Measurements from ENCODE around the gene GLUD1.
"Not testable (repeated sequence)": the region's sequence is repeated elsewhere in the genome, so short reads cannot be mapped to it uniquely, and the experiment has no call there.

The GLUD1 gene
- total RNA-seq: 222 to 253 reads per million in 2 donors

GRCh38 chr10:87094373-87095235, at the start of gene GLUD1, which contains the start of gene SHLD2:
TSS of gene GLUD1 (minus strand) at chr10:87094843. CDS start at chr10:87094769, 74 bp downstream.
TSS of gene SHLD2 (plus strand) at chr10:87095206. CDS start at chr10:87151355, 56,149 bp downstream.
- DNase-seq: peak; percentile 70 to 97 (median 81)

GRCh38 chr10:87143109-87143418, 48.4 kb upstream of the GLUD1 start:
- not testable (repeated sequence) for DNase-seq

- DNase-seq: not testable (repeated sequence)
Observed at GRCh38 chr10:87142230-87143108, 47.8 kb upstream of the GLUD1 start.

- not testable (repeated sequence) for DNase-seq
Observed at GRCh38 chr10:87137478-87137877, 42.8 kb upstream of the GLUD1 start.

GRCh38 chr10:87134440-87134839, 39.8 kb upstream of the GLUD1 start:
- DNase-seq: not testable (repeated sequence)

GRCh38 chr10:87133936-87134335, 39.3 kb upstream of the GLUD1 start:
- DNase-seq: not testable (repeated sequence)

- not testable (repeated sequence) for DNase-seq
Observed at GRCh38 chr10:87132176-87132575, 37.5 kb upstream of the GLUD1 start.

- DNase-seq: not testable (repeated sequence)
Observed at GRCh38 chr10:87127607-87128156, 33.0 kb upstream of the GLUD1 start.

- not testable (repeated sequence) for DNase-seq
Observed at GRCh38 chr10:87127048-87127447, 32.4 kb upstream of the GLUD1 start.

GRCh38 chr10:87123351-87123750, 28.7 kb upstream of the GLUD1 start:
- DNase-seq: not testable (repeated sequence)

GRCh38 chr10:87119029-87119428, 24.4 kb upstream of the GLUD1 start:
- DNase-seq: not testable (repeated sequence)

- DNase-seq: not testable (repeated sequence)
Observed at GRCh38 chr10:87118122-87118521, 23.5 kb upstream of the GLUD1 start.

GRCh38 chr10:87105446-87106124, 10.9 kb upstream of the GLUD1 start:
- DNase-seq: no peak

GRCh38 chr10:87104727-87105126, 10.1 kb upstream of the GLUD1 start:
- not testable (repeated sequence) for DNase-seq

GRCh38 chr10:87101996-87102395, 7.4 kb upstream of the GLUD1 start:
- DNase-seq: no peak

- DNase-seq: peak; percentile 48 to 91 (median 68)
Observed at GRCh38 chr10:87095236-87095945, 748 bp upstream of the GLUD1 start.

GRCh38 chr10:87093632-87094372, 841 bp downstream of the GLUD1 start:
- peak; percentile 28 to 87 (median 57) for DNase-seq

- peak in 2 of 5 experiments; percentile 24 to 64 for DNase-seq
Observed at GRCh38 chr10:87092861-87093631, 1.6 kb downstream of the GLUD1 start.

GRCh38 chr10:87092376-87092860, 2.2 kb downstream of the GLUD1 start:
- DNase-seq: peak in 1 of 5 experiments; percentile 39

GRCh38 chr10:87090779-87091178, 3.9 kb downstream of the GLUD1 start:
- DNase-seq: no peak

Data from T-helper 2 cell (primary cell).